Jurkat, Clone E6-1 (cell line): ENCODE data around the gene DFFB.
"Not testable (repeated sequence)": the region's sequence is repeated elsewhere in the genome, so short reads cannot be mapped to it uniquely, and the experiment has no call there.

Experiments used
- DNase-seq: peaks from one replicate; pipeline ENCODE4 v3.0.0-alpha.2; 2011; ENCODE audit warnings: low read depth, low spot score
- H3K4me3 ChIP-seq: 2 replicates; pipeline ENCODE4 v1.5.1; 2011; ENCODE audit warnings: mild to moderate bottlenecking, low read length, control low read depth, moderate library complexity

DFFB gene

DNA sequence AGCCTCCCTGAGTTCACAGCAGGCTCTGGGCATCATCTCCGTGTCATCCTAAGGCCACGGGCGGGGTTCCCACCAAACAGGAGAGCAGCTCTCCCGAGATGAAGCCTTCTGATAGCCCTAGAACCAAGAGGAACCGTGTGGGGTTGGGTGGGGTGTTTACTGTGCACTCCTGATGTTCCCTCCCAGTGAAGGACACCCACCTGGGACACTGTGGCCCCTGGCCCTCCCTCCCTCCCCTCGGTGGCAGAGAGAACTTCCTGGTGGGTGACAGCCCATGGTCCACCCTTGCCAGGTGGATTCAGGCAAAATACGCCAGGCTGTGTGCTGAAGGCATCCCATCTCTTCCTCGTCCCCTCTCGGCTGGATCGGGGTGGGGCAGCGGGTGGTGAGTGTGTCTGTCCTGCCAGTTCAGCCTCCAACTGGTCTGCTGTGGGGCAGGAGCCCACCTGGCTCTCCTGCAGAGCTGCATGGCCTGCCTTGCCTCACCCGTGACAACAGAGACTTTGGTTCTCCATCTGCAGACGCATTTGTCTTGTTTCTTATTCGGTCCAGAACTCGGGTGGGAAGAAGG, 58.4 kb downstream of the DFFB start:
- DNase-seq: no peak
- H3K4me3 ChIP-seq: no peak overlapping the region

DNA sequence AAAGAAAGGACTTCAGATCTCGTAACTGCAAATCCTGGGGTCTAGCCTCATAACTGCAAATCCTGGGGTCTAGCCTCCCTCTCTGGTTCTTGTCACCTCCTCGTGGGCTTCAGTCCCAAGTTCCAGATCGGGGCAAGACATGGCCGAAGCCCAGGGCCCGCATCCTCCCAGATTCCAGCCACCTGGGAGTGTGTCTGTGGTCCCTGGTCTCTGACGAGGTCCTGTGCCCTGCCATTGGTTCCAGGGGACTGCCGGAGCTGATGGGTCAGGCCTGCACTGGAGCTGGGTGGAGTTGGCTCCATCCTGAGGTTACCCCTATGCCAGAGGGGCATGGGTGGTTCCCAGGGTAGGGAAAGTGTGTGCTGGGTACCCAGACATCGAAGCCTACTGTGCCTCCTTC, 60.5 kb downstream of the DFFB start:
- H3K4me3 ChIP-seq: no peak overlapping the region

DNA sequence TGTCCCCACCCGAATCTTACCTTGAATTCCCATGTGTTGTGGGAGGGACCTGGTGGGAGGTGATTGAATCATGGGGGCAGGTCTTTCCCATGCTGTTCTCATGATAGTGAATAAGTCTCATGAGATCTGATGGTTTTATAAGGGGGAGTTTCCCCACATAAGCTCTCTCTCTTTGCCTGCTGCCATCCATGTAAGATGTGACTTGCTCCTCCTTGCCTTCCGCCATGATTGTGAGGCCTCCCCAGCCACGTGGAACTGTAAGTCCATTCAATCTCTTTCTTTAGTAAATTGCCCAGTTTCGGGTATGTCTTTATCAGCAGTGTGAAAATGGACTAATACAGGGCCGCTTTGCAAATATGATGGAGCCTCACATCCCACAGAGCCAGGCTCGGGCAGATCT, 61.1 kb downstream of the DFFB start:
- not testable (repeated sequence) for H3K4me3 ChIP-seq, DNase-seq

More for the DNA sequence above, 60.5 kb downstream of the DFFB start:
- DNase-seq: no peak

DNA sequence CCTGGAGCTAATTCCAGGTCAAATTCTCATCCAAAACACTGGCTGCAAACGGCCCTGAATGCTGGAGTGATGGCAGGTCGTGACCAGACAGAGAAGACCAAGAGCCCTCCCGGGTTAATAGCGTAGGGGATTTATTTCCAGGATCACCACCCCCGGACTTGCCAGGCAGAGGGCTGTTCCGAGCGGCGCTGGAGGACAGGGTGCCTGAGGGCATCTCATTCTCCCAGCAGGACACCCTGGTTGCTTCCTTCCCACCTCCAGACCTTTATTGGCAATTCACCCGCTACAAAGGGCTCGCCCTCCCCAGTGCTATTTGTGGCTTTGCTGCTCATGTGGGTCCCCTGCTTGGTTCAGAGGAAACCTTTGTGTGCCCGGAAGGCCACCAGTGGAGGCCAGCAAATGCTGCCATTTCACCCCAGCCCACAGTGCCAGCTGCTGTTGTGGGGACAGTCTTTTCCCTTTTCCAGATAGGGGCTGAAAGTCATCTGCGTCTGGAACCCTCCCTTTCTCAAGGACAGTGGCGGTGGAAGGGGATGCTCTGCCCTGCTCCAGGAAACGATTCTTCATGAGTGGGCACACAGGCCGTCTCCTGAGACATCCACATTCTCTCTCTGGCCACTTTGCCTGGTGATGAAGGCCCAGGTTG, 61.8 kb downstream of the DFFB start:
- no peak overlapping the region for H3K4me3 ChIP-seq
- no peak for DNase-seq

DNA sequence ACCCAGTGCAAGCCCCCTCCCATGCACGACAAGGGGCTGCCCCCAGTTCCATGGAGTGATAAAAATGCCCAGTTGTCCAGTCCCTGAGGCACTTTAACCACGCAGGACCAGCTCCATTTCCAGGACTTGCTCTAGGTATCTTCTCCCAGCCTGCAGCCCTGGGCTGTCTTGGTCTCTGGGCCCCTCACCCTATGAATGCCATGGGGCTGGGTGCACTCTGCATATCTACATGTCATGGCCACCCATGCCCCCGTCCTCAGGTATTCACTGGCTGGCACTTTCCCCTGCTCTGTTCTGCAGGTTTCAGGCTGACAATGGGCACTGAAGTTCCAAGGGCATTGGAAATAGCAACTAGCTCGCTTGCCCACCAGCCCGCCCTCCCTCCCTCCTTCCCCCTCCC, 62.4 kb downstream of the DFFB start:
- no peak overlapping the region for H3K4me3 ChIP-seq
- no peak for DNase-seq

DNA sequence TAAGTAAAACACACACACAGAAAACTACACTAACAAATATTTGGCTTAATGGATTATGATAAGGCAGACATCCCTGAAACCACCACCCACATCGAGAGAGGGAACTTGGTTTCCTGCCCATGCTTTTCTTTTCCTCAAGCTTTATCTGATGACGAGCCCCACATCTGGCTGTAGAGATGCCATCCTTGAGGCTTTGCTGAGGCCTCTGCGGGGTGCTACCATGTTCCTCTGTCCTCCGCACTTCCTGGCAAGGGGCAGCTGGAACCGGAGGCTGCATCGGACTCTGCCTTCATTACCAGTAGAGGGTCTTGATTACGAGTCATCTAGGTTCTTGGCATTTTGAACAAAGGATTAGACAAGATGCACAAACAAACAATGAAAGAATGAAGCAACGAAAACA, 64.5 kb downstream of the DFFB start:
- no peak for DNase-seq
- no peak overlapping the region for H3K4me3 ChIP-seq

DNA sequence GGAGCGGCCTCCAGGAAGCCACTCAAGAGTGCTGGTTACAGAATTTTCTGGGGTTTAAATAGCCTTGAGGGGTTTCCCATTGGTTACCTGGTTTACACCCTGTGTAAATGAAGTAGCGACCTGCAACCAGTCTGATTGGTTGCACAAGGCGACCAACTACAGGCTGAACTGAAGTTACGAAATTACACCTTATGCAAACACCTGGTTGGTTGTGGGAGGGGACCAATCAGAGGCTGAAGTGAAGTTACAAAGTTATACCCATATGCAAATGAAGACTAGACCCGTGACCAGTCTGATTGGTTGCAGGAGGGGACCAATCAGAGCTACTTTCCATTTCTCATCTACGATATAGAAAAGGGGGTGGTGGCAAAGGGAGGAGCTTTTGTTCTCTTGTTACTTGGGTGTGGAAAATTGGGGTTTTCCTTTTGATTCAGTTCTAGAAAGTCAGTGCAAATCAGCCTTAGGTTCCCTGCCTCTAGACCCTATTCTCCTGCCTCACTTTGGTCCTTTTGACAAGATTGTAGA, 65.0 kb downstream of the DFFB start:
- DNase-seq: no peak
- no peak overlapping the region for H3K4me3 ChIP-seq

DNA sequence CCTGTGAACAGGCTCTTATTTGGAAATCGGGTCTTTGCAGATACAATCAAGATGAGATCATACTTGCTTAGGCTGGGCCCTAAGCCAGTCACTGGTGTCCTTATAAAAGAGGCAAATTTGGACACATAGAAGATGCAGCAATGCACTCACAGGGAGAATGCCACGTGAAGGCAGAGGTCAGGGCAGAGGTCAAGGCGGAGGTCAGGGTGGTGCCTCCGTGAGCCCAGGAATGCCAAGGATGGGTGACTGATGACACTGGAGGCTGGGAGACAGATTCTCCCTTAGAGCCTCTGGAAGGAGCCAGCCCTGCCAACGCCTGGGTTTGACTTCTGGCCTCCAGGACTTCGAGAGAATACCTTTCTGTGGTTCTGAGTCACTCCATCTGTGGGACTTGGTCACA, 65.6 kb downstream of the DFFB start:
- DNase-seq: no peak
- H3K4me3 ChIP-seq: no peak overlapping the region

DNA sequence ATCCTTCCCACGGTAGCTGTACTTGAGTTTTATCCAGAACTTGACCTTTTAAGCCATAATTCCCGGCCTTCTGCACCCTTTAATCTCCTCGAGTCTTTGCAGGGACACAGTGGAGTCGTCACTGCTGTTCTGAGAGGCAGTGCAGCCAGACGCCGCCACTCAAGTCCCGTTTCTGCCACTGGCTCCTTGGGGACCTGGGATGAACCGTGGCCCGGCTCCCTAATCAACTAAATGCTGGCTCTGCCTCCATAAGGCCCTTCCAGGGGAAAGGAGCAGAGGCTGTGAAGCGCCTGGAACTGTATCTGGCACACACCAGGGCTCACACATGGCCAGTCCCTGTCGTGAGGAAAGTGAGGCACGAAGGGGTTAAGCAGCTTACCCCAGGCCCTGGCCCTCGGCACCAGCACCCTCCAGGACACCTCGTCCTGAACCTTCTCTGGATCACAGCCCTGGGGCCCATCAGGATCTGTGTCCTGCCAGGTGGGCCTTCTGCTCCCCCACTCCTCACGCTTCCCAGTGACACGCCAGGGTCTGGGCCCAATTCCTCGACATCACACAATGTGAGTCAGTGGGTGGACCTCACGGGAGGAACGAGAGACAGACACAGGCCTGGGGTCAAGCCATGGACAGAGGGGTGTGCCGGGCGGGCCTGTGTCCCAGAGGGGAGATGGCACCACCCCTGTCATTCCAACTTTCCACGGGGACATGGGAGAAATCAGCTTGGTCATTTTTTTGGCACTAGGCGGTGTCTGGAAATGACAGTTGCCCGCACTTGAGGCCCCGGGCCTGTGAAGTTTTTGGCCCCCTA, 66.3 kb downstream of the DFFB start:
- H3K4me3 ChIP-seq: no peak overlapping the region
- DNase-seq: no peak

DNA sequence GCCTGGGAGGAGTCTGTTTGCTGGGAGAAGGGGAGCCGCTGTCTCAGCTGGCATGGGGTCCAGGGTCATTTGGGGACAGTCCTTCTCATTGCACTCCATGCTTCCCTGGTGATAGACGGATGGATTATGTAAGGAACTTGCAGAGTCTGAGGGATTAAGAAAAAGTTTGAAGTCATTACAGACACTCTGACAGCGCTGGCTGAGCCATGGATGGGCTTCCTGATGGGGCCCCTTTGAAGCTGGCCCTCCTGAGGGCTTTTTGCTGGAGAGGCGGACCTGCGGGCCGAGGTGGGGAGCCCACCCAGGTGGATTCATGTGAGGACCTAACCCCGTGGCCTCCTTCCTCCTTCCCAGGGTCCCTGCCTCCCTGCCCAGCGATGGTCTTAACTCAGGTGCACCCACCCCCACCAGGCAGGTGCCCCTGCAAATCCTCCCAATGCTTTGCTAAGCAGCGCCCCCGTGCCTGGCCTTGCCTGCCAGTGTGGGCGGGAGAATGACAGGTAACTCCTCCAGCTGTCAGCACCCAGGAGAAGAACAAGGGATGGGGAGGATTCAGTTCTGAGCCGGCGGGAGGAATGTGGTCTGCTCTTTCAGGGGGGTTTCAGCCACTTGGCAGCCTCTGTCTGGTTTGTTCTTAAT, 67.0 kb downstream of the DFFB start:
- DNase-seq: no peak

DNA sequence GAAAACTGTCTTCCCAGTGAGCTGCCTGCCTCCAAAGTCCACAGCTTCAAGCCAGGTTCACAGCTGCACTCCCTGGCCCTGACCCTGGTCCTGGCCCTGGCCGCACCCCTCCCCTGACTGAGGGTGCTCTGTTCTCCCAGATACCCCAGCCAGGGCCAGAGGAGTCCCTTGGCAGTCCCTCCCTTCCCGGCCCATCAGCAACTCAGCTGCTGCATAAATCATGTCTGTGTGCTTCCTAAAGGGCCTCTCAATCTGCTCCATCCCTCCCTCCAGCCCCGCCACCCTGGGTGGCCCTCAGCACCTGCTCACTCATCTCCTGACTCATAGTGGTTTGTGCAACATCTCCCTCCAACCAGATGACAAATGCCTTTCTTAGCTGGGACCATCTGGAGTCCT, 67.5 kb downstream of the DFFB start:
- no peak for DNase-seq
- H3K4me3 ChIP-seq: no peak overlapping the region

More for the DNA sequence above, 67.0 kb downstream of the DFFB start:
- H3K4me3 ChIP-seq: no peak overlapping the region

DNA sequence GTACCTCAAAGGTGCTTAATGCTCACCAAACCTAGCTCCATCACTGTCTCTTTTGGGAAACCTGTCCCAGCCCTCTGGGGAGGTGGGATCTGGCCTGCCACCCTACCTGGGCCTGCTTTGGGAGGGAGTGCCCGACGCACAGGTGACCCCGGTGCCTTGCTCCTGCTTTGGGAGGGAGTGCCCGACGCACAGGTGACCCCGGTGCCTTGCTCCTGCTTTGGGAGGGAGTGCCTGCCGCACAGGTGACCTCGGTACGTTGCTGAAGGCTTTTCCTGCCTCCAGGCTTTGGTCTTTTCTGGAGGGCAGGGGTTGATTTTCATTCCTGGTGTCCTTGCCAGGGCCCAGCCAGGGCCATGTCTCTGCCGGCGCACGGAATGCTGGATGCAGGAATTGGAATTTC, 68.0 kb downstream of the DFFB start:
- DNase-seq: no peak
- no peak overlapping the region for H3K4me3 ChIP-seq

DNA sequence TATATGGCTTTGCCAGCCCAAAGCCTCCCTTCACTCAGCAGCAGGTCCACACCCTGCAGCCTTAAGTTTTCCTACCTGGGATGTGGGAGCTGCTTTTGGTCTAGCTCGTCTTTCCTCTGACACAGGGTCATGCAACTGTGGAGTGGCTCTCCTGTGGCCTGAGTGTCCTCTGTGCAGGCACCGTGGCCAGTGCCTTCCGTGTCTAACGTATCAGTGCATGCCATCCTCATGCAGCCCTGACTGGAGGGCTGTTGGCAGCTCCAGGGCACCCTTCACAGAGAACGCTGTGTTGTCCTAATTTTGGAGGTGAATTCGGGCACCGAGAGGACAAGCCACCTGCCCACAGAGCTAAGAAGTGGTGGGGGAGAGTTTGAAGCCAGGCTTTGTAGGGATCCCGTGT, 68.5 kb downstream of the DFFB start:
- no peak for DNase-seq
- H3K4me3 ChIP-seq: no peak overlapping the region

DNA sequence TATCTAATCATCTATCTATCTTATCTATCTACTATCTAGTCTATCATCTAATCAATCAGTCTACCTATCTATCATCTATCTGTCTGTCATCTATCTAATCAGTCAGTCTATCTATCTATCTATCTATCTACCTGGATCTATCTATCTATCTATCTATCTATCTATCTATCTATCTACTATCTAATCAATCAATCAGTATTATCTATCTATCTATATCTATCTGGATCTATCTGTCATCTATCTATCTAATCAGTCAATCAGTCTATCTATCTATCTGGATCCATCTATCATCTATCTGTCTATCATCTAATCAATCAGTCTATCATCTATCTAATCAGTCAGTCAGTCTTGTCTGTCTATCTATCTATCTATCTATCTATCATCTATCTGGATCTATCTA, 69.7 kb downstream of the DFFB start:
- no peak for DNase-seq

DNA sequence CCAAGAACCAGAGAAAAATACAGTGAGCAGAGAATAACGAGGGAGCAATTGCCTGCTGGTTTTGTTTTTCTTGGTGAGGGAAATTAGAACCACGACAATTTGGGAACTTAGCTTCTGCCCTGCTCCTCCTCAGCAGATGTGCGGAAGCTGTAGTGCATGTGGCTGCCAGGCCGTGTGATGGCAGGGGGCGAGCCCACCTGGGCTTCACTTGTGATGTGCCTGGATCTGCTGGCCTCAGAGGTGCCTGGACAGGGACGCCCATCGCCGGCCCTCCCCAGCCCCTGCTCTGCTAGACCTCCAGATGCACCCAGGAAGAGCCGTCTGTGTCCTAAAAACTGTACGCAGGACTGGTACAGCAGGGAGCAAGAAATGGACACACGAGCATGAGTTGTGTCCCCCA, 71.3 kb downstream of the DFFB start:
- H3K4me3 ChIP-seq: no peak overlapping the region
- no peak for DNase-seq

More for the DNA sequence above, 69.7 kb downstream of the DFFB start:
- H3K4me3 ChIP-seq: no peak overlapping the region

DNA sequence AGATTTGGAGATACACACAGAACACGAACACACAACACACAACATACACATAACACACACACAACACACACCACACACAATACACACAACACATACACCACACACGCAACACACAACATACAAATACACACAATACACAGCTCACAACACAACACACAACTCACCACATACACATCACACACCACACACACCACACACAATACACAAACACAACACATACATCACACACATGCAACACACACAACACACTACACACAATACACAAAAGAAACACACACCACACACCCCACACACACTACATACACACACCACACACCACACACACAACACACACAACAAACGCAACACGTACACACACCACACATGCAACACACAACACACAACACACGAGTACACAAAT, 71.8 kb downstream of the DFFB start:
- no peak for DNase-seq
- no peak overlapping the region for H3K4me3 ChIP-seq

DNA sequence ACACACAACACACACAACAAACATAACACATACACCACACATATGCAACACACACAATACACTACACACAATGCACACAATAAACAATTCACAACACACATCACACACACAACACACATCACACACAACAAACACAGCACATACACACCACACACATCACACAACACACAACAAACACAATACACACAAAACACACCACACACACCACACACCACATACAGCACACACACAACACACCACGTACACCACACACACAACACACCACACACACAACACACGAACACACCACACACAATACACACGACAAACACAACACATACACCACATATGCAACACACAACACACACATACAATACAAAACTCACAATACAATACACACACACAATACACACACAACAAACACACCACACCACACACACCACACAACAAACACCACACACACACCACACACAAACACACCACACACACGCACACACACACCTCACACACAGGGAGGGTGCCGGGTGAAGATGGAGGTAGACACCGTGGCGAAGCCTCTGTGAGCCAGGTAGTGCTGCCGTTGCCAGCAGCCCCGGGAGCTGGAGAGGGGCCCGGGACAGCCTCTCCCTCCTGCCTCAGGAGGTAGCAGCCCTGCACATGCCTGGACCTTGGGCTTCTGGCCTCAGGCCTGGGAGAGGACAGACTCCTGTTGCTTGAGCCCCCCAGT, 73.2 kb downstream of the DFFB start:
- DNase-seq: no peak
- H3K4me3 ChIP-seq: no peak overlapping the region

DNA sequence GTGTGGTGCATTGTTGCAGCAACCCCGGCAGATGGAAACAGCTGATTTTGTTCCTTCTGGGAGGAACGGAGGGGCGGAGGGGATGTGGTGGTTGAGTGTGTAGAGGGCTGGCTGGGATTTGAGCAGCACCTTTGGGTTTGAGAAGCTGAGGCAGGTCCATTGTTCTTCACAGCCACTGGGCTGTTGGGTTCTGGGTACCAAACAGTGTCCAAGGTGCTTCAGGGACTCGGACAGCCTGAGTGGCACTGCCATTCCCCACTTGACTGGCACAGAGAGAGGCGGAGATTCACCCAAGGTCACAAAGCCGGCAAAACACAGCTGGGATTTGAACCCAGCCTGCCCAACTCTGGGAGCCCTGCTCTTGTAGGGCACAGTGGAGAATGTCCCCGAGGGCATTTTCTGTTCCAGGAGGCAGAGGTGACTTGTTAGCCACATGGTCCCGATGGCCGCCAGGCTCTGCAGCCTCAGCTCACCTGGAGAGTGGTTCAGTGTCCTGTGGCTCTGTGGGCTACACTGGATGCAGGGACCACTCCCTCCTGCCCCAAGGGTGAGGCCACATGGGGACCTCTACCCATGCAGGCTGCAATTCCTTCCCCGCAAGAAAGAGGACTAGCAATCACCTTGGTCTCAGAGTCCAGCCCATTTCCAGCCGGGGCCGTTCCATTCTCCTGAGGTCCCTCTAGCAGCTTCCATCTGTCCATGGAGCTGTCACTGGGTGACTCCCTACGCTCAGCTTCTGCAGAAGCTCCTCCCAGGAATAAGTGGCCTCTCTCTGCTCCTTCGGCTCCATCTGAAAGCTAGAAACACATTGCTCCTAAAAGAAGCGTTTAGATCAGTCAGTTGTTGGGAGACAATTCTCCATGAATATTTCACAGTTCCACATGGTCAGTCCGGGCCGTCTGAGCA, 74.0 kb downstream of the DFFB start:
- no peak overlapping the region for H3K4me3 ChIP-seq
- DNase-seq: no peak
